Keratinocyte (primary cell): ENCODE data around the gene ARRB1. TPM values are rescaled to one million over a fixed set of nuclear protein-coding genes. Genes with fewer than 3 reads are reported as not detected.

ENCODE experiments used
- DNase-seq: peaks from one replicate; pipeline ENCODE4 v3.0.0-alpha.2; 2011; ENCODE audit warnings: low read depth, missing footprints, low spot score
- FAIRE-seq: peaks from 2 replicates; lab custom pipeline; 2011; peaks lifted over from hg19 to GRCh38; lab: Jason Lieb, UNC
- H2AFZ ChIP-seq: 2 replicates; pipeline ENCODE4 v1.6.0; 2012; ENCODE audit warnings: low read length, control low read depth, inconsistent platforms; ENCODE audit not compliant: control insufficient read depth
- H3K27ac ChIP-seq: 2 replicates; pipeline ENCODE4 v1.5.1; 2011; ENCODE audit warnings: low read length; ENCODE audit not compliant: control insufficient read depth, insufficient read depth
- H3K27me3 ChIP-seq: 3 replicates; pipeline ENCODE4 v1.6.0; 2011; ENCODE audit warnings: low read length; ENCODE audit not compliant: control insufficient read depth, insufficient read depth; ENCODE audit errors: extremely low read depth
- H3K36me3 ChIP-seq, 2 experiments: 2 replicates in 1 of 2; 3 replicates in 1 of 2; pipeline ENCODE4 v1.5.1; 2011; ENCODE audit warnings: low read length in 2 of 2, mild to moderate bottlenecking in 1 of 2; ENCODE audit not compliant: control insufficient read depth in 2 of 2, insufficient read depth in 2 of 2; ENCODE audit errors: extremely low read depth in 1 of 2
- H3K4me1 ChIP-seq: 3 replicates; pipeline ENCODE4 v1.5.1; 2011; ENCODE audit warnings: low read length; ENCODE audit not compliant: control insufficient read depth, insufficient read depth; ENCODE audit errors: extremely low read depth
- H3K4me2 ChIP-seq: 3 replicates; pipeline ENCODE4 v1.6.0; 2011; ENCODE audit warnings: low read depth, low read length; ENCODE audit not compliant: control insufficient read depth, insufficient read depth; ENCODE audit errors: extremely low read depth
- H3K4me3 ChIP-seq, 3 experiments: fragments of 200-600 bp in 1 of 3; sonication (generic) in 1 of 3; 2 replicates in 2 of 3; 3 replicates in 1 of 3; pipeline ENCODE4 v1.5.1; 2011 to 2016; ENCODE audit warnings: low read length in 3 of 3, mild to moderate bottlenecking in 3 of 3, control low read depth in 2 of 3, inconsistent platforms in 1 of 3, low read depth in 1 of 3, mixed read lengths in 1 of 3, mixed run types in 1 of 3, moderate library complexity in 1 of 3; ENCODE audit not compliant: control insufficient read depth in 2 of 3, insufficient read depth in 2 of 3; ENCODE audit errors: extremely low read depth in 1 of 3
- H3K79me2 ChIP-seq: 2 replicates; pipeline ENCODE4 v1.6.0; 2012; ENCODE audit warnings: low read length; ENCODE audit not compliant: control insufficient read depth, insufficient read depth
- H3K9ac ChIP-seq: 3 replicates; pipeline ENCODE4 v1.6.0; 2011; ENCODE audit warnings: low read length; ENCODE audit not compliant: control insufficient read depth, insufficient read depth; ENCODE audit errors: extremely low read depth
- H3K9me1 ChIP-seq: 3 replicates; pipeline ENCODE4 v1.6.0; 2011; ENCODE audit warnings: low read length; ENCODE audit not compliant: control insufficient read depth, insufficient read depth; ENCODE audit errors: extremely low read depth
- H3K9me3 ChIP-seq: 2 replicates; pipeline ENCODE4 v1.5.1; 2012; ENCODE audit warnings: low read depth, low read length; ENCODE audit not compliant: control insufficient read depth
- H4K20me1 ChIP-seq: 3 replicates; pipeline ENCODE4 v1.6.0; 2011; ENCODE audit warnings: low read length; ENCODE audit not compliant: control insufficient read depth, insufficient read depth; ENCODE audit errors: extremely low read depth
- CTCF ChIP-seq, 3 experiments: IDR thresholded peaks in 1 of 3; conservative IDR thresholded peaks in 1 of 3; optimal IDR thresholded peaks in 1 of 3; 2 replicates in 2 of 3; 3 replicates in 1 of 3; pipeline versions ENCODE3 to v1.5.1; 2011; ENCODE audit warnings: low read length in 3 of 3, mild to moderate bottlenecking in 3 of 3, moderate library complexity in 2 of 3, control low read depth in 1 of 3, inconsistent platforms in 1 of 3; ENCODE audit not compliant: insufficient read depth in 2 of 3; ENCODE audit errors: extremely low read depth in 1 of 3
- EZH2 ChIP-seq: IDR thresholded peaks from one replicate; pipeline ENCODE4 v1.6.1; 2012; ENCODE audit warnings: inconsistent platforms, mild to moderate bottlenecking, low read length, moderate library complexity
- dilution Hi-C: fragments of 300-500 bp; cut with MboI; formaldehyde crosslinking; loops from one replicate; pipeline ENCODE4 v1.7.0; 2020; ENCODE audit warnings: low sequenced_read_pairs; ENCODE audit not compliant: extremely low pct_ligation_motif_present
- polyA plus RNA-seq, 5 experiments: library from polyadenylated mRNA; depleted of rRNA in 3 of 5; stranded (reverse) in 3 of 5; stranded (forward) in 1 of 5; unstranded in 1 of 5; fragments of >200 nt; gene quantifications; 1 replicate in 1 of 5; 2 replicates in 3 of 5; 3 replicates in 1 of 5; pipeline versions ENCODE4 v1.2.1 to v1.2.3, GENCODE V29; 2011 to 2012; ENCODE audit warnings: missing spikeins in 2 of 5, low read depth in 1 of 5, low replicate concordance in 1 of 5

Gene ARRB1
- polyA plus RNA-seq, 1 donor (not counting 4 experiments of a cell fraction or from before 2014, with no cell fraction given) = 0.94 TPM

GRCh38 chr11:75320643-75321042, 30.8 kb downstream of the ARRB1 start:
- Histone ChIP-seq H3K36me3 (no peaks in the 10 kb centered on the region), H3K79me2 (no peaks in the 10 kb centered on the region), H3K9me1 (no peaks in the 10 kb centered on the region), H3K4me3 (no peak overlapping the region), H3K9me3 (no peaks in the 10 kb centered on the region), H4K20me1 (no peaks in the 10 kb centered on the region), H3K27ac (no peak overlapping the region), H3K4me2 (no peak overlapping the region), H2AFZ (no peak overlapping the region), H3K9ac (no peak overlapping the region), H3K27me3 (no peaks in the 10 kb centered on the region), H3K4me1 (peaks cover 2% of the 10 kb centered on the region)
- DNase-seq (no peak), FAIRE-seq (no peak)
- TF ChIP-seq EZH2 (no peak), CTCF (optimal IDR thresholded peaks at IDR 0.05 in 1 of 3, IDR thresholded peaks at IDR 0.05 in 1 of 3, conservative IDR thresholded peaks at IDR 0.05 in 1 of 3; ENCODE audit: extremely low read depth in 1 of 3, insufficient read depth in 2 of 3, low read length in 3 of 3) (no peak)
- dilution Hi-C loops = no loop called here

GRCh38 chr11:75320046-75320618, 31.3 kb downstream of the ARRB1 start:
- dilution Hi-C loops = no loop called here
- H3K4me1 ChIP-seq = no peaks in the 10 kb centered on the region
- no peak overlapping the region for H2AFZ ChIP-seq
- DNase-seq = no peak
- H3K9me3 ChIP-seq = no peaks in the 10 kb centered on the region
- H4K20me1 ChIP-seq = no peaks in the 10 kb centered on the region
- FAIRE-seq = no peak
- no peak overlapping the region for H3K4me3 ChIP-seq
- H3K9me1 ChIP-seq = no peaks in the 10 kb centered on the region
- H3K4me2 ChIP-seq = no peak overlapping the region
- TF ChIP-seq EZH2 (no peak), CTCF (optimal IDR thresholded peaks at IDR 0.05 in 1 of 3, IDR thresholded peaks at IDR 0.05 in 1 of 3, conservative IDR thresholded peaks at IDR 0.05 in 1 of 3; ENCODE audit: extremely low read depth in 1 of 3, insufficient read depth in 2 of 3, low read length in 3 of 3) (no peak)
- no peaks in the 10 kb centered on the region for H3K36me3 ChIP-seq
- no peak overlapping the region for H3K9ac ChIP-seq
- no peak overlapping the region for H3K27ac ChIP-seq
- H3K79me2 ChIP-seq = no peaks in the 10 kb centered on the region
- H3K27me3 ChIP-seq = no peaks in the 10 kb centered on the region
